Naive B cell (primary cell): Measurements from ENCODE around the gene WRAP73. TPM values are rescaled to one million over a fixed set of nuclear protein-coding genes. Genes with fewer than 3 reads are reported as not detected.

Experiments used
- ATAC-seq, 2 donors: fragments of 150-1000 bp; cut with Tn5 transposase; 2 replicates each; pipeline ENCODE4 v1.10.0; 2021; ENCODE audit warnings: low read depth in 2 of 2, mild to moderate bottlenecking in 2 of 2, moderate library complexity in 2 of 2
- DNase-seq: peaks from one replicate; pipeline ENCODE4 v3.0.0; 2022
- H3K27ac Mint-ChIP-seq, 6 donors: one replicate each; pipeline ENCODE4 v1.8.0; 2020 to 2022; ENCODE audit warnings: mild to moderate bottlenecking in 6 of 6, mixed read lengths in 6 of 6, moderate library complexity in 5 of 6, inconsistent platforms in 2 of 6
- H3K27me3 Mint-ChIP-seq, 3 donors: one replicate each; pipeline ENCODE4 v1.8.0; 2021 to 2022; ENCODE audit warnings: mixed read lengths in 3 of 3, mild to moderate bottlenecking in 1 of 3
- H3K36me3 Mint-ChIP-seq, 2 donors: one replicate each; pipeline ENCODE4 v1.8.0; 2020 to 2022; ENCODE audit warnings: mixed read lengths in 2 of 2, inconsistent platforms in 1 of 2, mild to moderate bottlenecking in 1 of 2
- H3K4me1 Mint-ChIP-seq, 3 donors: one replicate each; pipeline ENCODE4 v1.8.0; 2020 to 2022; ENCODE audit warnings: mixed read lengths in 3 of 3, inconsistent platforms in 1 of 3, mild to moderate bottlenecking in 1 of 3, moderate library complexity in 1 of 3
- H3K4me3 Mint-ChIP-seq, 8 donors: one replicate each; pipeline ENCODE4 v1.8.0; 2020 to 2022; ENCODE audit warnings: mild to moderate bottlenecking in 8 of 8, mixed read lengths in 8 of 8, moderate library complexity in 8 of 8, inconsistent platforms in 2 of 8
- H3K9me3 Mint-ChIP-seq, 7 donors: one replicate each; pipeline ENCODE4 v1.8.0; 2020 to 2022; ENCODE audit warnings: mixed read lengths in 7 of 7, mild to moderate bottlenecking in 5 of 7, inconsistent platforms in 2 of 7, moderate library complexity in 1 of 7
- polyA plus RNA-seq, 6 donors: library from polyadenylated mRNA; unstranded; fragments of 300-500 nt; fragmentation: Illumina TruSeq; gene quantifications; one replicate each; pipeline ENCODE4 v1.2.3, GENCODE V29; 2021; ENCODE audit warnings: low read depth in 6 of 6

WRAP73 gene
- polyA plus RNA-seq, 6 donors from 2014 or later = 23.4 to 58.3 (median 27.7) TPM

DNA sequence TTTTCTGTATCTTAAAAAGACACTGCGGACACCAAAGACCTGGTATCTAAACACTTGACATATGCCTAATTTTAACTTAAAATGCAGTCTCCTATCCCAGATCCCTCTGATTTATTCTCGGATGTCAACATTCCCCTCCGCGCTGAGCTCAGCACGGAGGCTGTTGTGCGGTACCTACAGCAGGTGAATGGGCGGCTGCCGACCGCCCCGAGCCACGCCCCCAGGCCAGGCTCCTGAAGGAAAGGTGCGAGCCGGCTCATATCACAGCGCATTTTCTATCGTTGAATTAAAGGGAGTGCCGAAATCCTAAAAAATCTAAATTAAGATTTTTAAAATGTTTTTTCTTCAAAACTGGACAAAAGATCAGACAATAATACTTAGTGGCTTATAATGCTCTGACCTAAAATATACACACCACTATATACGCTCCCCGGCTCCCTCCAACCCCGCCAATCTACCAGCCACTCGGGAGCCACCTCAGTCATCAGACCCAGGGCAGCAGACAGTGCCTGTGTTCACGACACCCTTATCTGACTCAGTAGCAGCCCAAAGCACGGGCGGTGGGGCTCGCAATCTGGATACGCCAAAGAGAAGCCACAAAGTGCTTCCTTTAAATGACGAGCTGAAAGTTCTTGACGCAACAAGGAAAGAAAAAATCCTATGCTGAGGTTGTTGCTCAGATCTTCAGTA is 4.1 kb downstream of the WRAP73 start:
- peak overlapping the region in 1 of 6 donors; percentile 21 for H3K27ac Mint-ChIP-seq
- peaks cover 6 to 12% of the 10 kb centered on the region in 2 donors for H3K36me3 Mint-ChIP-seq
- ATAC-seq (no peak), DNase-seq (no peak)
- H3K4me1 Mint-ChIP-seq = peaks cover 8 to 26% (median 24%) of the 10 kb centered on the region in 3 donors
- no peak overlapping the region for H3K4me3 Mint-ChIP-seq
- no peaks in the 10 kb centered on the region for H3K9me3 Mint-ChIP-seq
- peaks cover 0 to 5% (median 1%) of the 10 kb centered on the region in 3 donors for H3K27me3 Mint-ChIP-seq

DNA sequence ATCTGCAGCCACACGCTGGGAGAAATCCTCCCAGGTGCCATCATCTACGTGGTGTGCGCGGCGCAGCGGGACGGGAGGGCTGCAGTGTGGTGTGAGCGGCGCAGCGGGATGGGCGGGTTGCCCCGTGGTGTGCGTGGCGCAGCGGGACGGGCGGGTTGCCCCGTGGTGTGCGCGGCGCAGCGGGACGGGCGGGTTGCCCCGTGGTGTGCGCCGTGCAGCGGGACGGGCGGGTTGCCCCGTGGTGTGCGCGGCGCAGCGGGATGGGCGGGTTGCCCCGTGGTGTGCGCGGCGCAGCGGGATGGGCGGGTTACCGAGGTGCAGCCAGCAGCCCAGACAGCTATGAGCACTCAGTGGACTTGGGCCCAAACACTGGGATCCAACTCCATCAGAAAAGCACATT is 4.7 kb downstream of the WRAP73 start:
- ATAC-seq (no peak), DNase-seq (no peak)
- no peak overlapping the region for H3K4me3 Mint-ChIP-seq
- peaks cover 8 to 24% (median 19%) of the 10 kb centered on the region in 3 donors for H3K4me1 Mint-ChIP-seq
- peaks cover 6 to 12% of the 10 kb centered on the region in 2 donors for H3K36me3 Mint-ChIP-seq
- no peak overlapping the region for H3K27ac Mint-ChIP-seq
- H3K9me3 Mint-ChIP-seq = no peaks in the 10 kb centered on the region
- peaks cover 0 to 5% (median 0%) of the 10 kb centered on the region in 3 donors for H3K27me3 Mint-ChIP-seq

- Mint-ChIP-seq H3K4me3 (no peak overlapping the region), H3K4me1 (peaks cover 5 to 21% (median 14%) of the 10 kb centered on the region in 3 donors), H3K9me3 (no peaks in the 10 kb centered on the region), H3K36me3 (peaks cover 6 to 12% of the 10 kb centered on the region in 2 donors), H3K27me3 (no peaks in the 10 kb centered on the region), H3K27ac (no peak overlapping the region)
- no peak for DNase-seq
- ATAC-seq = no peak
These were observed 5.6 kb downstream of the WRAP73 start for GRCh38 chr1:3644273-3644672.

GRCh38 chr1:3642919-3643675 is 6.8 kb downstream of the WRAP73 start:
- DNase-seq (no peak), ATAC-seq (no peak)
- H3K27ac Mint-ChIP-seq = peak overlapping the region in 1 of 6 donors; percentile 13
- H3K4me3 Mint-ChIP-seq = no peak overlapping the region
- no peaks in the 10 kb centered on the region for H3K27me3 Mint-ChIP-seq
- H3K9me3 Mint-ChIP-seq = no peaks in the 10 kb centered on the region
- H3K36me3 Mint-ChIP-seq = peaks cover 6 to 12% of the 10 kb centered on the region in 2 donors
- peaks cover 5 to 9% (median 9%) of the 10 kb centered on the region in 3 donors for H3K4me1 Mint-ChIP-seq

- H3K4me3 Mint-ChIP-seq = no peak overlapping the region
- peaks cover 4 to 6% (median 5%) of the 10 kb centered on the region in 3 donors for H3K4me1 Mint-ChIP-seq
- no peaks in the 10 kb centered on the region for H3K9me3 Mint-ChIP-seq
- DNase-seq = no peak
- H3K27me3 Mint-ChIP-seq = no peaks in the 10 kb centered on the region
- H3K36me3 Mint-ChIP-seq = peaks cover 10 to 16% of the 10 kb centered on the region in 2 donors
- no peak for ATAC-seq
- H3K27ac Mint-ChIP-seq = peak overlapping the region in 1 of 6 donors; percentile 52
These were observed 8.1 kb downstream of the WRAP73 start for GRCh38 chr1:3641816-3642215.

- ATAC-seq (no peak), DNase-seq (no peak)
- Mint-ChIP-seq H3K27me3 (no peaks in the 10 kb centered on the region), H3K4me3 (no peak overlapping the region), H3K27ac (no peak overlapping the region), H3K9me3 (no peaks in the 10 kb centered on the region), H3K36me3 (peaks cover 15 to 16% of the 10 kb centered on the region in 2 donors), H3K4me1 (peaks cover 4 to 9% (median 6%) of the 10 kb centered on the region in 3 donors)
These were observed 8.7 kb downstream of the WRAP73 start for GRCh38 chr1:3641046-3641760.

- DNase-seq = no peak
- Mint-ChIP-seq H3K27me3 (no peaks in the 10 kb centered on the region), H3K36me3 (peaks cover 12 to 14% of the 10 kb centered on the region in 2 donors), H3K4me1 (peaks cover 4 to 10% (median 6%) of the 10 kb centered on the region in 3 donors), H3K27ac (no peak overlapping the region), H3K4me3 (no peak overlapping the region), H3K9me3 (no peaks in the 10 kb centered on the region)
- ATAC-seq = no peak
These were observed 9.6 kb downstream of the WRAP73 start for GRCh38 chr1:3640121-3640837.

DNA sequence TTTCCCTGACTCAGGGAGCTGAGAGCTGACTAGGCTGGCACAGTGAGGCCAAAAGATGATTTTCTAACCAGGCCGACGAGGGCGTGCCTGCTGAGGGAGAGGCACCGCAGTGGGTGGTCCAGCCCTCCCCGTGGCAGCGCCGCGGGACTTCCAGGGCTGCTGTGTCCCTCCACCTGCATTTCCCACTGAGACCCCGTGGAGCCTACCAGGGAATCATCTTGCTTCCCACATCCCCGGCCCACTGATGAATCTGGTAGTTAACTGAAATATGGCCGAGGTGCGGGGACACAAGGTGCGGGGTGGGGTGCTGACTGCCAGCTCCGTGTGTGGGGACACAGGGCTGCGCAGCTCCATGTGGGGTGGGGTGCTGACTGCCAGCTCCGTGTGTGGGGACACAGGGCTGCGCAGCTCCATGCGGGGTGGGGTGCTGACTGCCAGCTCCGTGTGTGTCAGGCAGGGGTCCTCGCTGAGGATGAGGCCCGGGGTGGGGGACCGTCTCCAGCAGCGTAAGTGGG is 10.4 kb downstream of the WRAP73 start:
- DNase-seq (no peak), ATAC-seq (no peak)
- Mint-ChIP-seq H3K36me3 (peaks cover 12 to 17% of the 10 kb centered on the region in 2 donors), H3K4me1 (peaks cover 4 to 10% (median 6%) of the 10 kb centered on the region in 3 donors), H3K4me3 (no peak overlapping the region), H3K27me3 (no peaks in the 10 kb centered on the region), H3K9me3 (no peaks in the 10 kb centered on the region), H3K27ac (no peak overlapping the region)

DNA sequence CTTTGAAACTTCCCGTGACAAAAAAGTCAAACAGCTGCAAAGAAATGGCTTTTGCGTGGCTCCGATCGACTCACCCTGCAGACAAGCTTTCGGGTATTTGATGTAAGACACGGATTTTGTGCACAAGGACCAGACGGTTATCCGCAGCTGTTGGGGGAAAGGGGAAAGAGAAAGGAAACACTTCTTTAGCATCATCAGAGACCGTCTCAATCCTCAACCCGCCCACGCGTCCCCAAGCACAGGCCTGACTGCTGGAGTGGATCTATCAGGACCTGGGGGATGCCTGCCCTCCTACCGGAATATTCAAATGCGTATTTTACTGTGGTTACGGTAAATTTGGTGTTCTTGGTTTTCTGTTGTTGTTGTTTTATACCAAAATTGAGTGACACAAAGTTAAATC is 11.2 kb downstream of the WRAP73 start:
- ATAC-seq = no peak
- no peak for DNase-seq
- no peak overlapping the region for H3K4me3 Mint-ChIP-seq
- no peaks in the 10 kb centered on the region for H3K27me3 Mint-ChIP-seq
- H3K4me1 Mint-ChIP-seq = peaks cover 4 to 10% (median 6%) of the 10 kb centered on the region in 3 donors
- no peak overlapping the region for H3K27ac Mint-ChIP-seq
- H3K36me3 Mint-ChIP-seq = peaks cover 12 to 21% of the 10 kb centered on the region in 2 donors
- H3K9me3 Mint-ChIP-seq = no peaks in the 10 kb centered on the region

GRCh38 chr1:3638027-3638426 is 11.9 kb downstream of the WRAP73 start:
- Mint-ChIP-seq H3K36me3 (peaks cover 12 to 21% of the 10 kb centered on the region in 2 donors), H3K27ac (no peak overlapping the region), H3K27me3 (no peaks in the 10 kb centered on the region), H3K9me3 (no peaks in the 10 kb centered on the region), H3K4me1 (peaks cover 4 to 10% (median 6%) of the 10 kb centered on the region in 3 donors), H3K4me3 (no peak overlapping the region)
- ATAC-seq = no peak
- DNase-seq = no peak

- no peaks in the 10 kb centered on the region for H3K27me3 Mint-ChIP-seq
- H3K36me3 Mint-ChIP-seq = peaks cover 5 to 21% of the 10 kb centered on the region in 2 donors
- H3K4me3 Mint-ChIP-seq = no peak overlapping the region
- H3K27ac Mint-ChIP-seq = peak overlapping the region in 1 of 6 donors; percentile 42
- ATAC-seq (no peak), DNase-seq (no peak)
- no peaks in the 10 kb centered on the region for H3K9me3 Mint-ChIP-seq
- H3K4me1 Mint-ChIP-seq = peaks cover 0 to 5% (median 0%) of the 10 kb centered on the region in 3 donors
These were observed 13.4 kb downstream of the WRAP73 start for GRCh38 chr1:3636531-3636930.

DNA sequence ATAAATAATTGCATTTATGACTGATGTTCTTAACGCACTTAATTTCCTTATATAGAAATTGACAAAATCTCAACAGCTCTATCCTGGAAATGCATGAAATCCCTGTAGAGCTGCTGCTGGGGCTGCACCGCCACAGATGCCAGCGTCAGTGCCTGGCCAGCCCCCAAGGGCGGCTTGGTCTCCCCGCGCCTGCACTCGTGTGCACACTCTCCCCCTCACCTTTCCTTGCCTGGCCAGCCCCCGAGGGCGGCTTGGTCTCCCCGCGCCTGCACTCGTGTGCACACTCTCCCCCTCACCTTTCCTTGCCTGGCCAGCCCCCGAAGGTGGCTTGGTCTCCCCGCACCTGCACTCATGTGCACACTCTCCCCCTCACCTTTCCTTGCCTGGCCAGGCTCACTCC is 13.8 kb downstream of the WRAP73 start:
- Mint-ChIP-seq H3K27ac (peak overlapping the region in 1 of 6 donors; percentile 42), H3K9me3 (no peaks in the 10 kb centered on the region), H3K4me1 (peaks cover 0 to 5% (median 0%) of the 10 kb centered on the region in 3 donors)

More for the DNA sequence above, 13.8 kb downstream of the WRAP73 start:
- DNase-seq = no peak
- Mint-ChIP-seq H3K27me3 (no peaks in the 10 kb centered on the region), H3K4me3 (no peak overlapping the region), H3K36me3 (peaks cover 4 to 21% of the 10 kb centered on the region in 2 donors)
- ATAC-seq = no peak
